GM12878 (cell line): ENCODE data around the gene HNRNPF. TPM values are rescaled to one million over a fixed set of nuclear protein-coding genes. Genes with fewer than 3 reads are reported as not detected.
A peak's percentile ranks its signal among the peaks of the same experiment; 100 is the strongest.
"Not testable (repeated sequence)": the region's sequence is repeated elsewhere in the genome, so short reads cannot be mapped to it uniquely, and the experiment has no call there.

Source experiments
- ATAC-seq: fragments of 200-7000 bp; cut with Tn5 transposase; 3 replicates; pipeline ENCODE4 v1.9.1; 2020; ENCODE audit warnings: mild to moderate bottlenecking, moderate library complexity
- BruUV-seq: library from RNA; stranded (reverse); fragments of 400-500 nt; replicated peaks from 2 replicates; lab custom pipeline; 2021; lab: Mats Ljungman, UMichigan
- CTCF ChIA-PET: fragments of 300-600 bp; sonication (Branson Sonifier 250); formaldehyde crosslinking; extraction: SDS; loops from one replicate; lab custom pipeline; 2021; ENCODE audit warnings: inconsistent platforms; lab: Yijun Ruan, JAX
- POLR2A ChIA-PET: fragments of 350-600 bp; formaldehyde crosslinking; extraction: SDS; loops from one replicate; lab custom pipeline; 2021; ENCODE audit warnings: inconsistent platforms; lab: Charles Lee
- RAD21 ChIA-PET: fragments of 300-600 bp; sonication (Branson Sonifier 250); formaldehyde crosslinking; loops from one replicate; lab custom pipeline; 2023; ENCODE audit warnings: antibody characterized with exemption; ENCODE audit not compliant: unreplicated experiment; lab: Charles Lee
- SMC1A ChIA-PET: fragments of 300-600 bp; sonication (Branson Sonifier 250); formaldehyde crosslinking; loops from one replicate; lab custom pipeline; 2023; ENCODE audit not compliant: unreplicated experiment, uncharacterized antibody; lab: Charles Lee
- DNase-seq: peaks from one replicate; pipeline ENCODE4 v3.0.0-alpha.2; 2011; ENCODE audit warnings: low read depth, low spot score
- FAIRE-seq: peaks from 3 replicates; lab custom pipeline; 2011; peaks lifted over from hg19 to GRCh38; lab: Jason Lieb, UNC
- H2AFZ ChIP-seq: 2 replicates; pipeline ENCODE4 v1.6.0; 2011; ENCODE audit warnings: low read depth, low read length, control low read depth; ENCODE audit not compliant: control insufficient read depth
- H3K27ac ChIP-seq: 2 replicates; pipeline ENCODE4 v1.5.1; 2011; ENCODE audit warnings: control low read depth; ENCODE audit not compliant: control insufficient read depth, insufficient read depth
- H3K27me3 ChIP-seq, 2 experiments: replicated peaks in 1 of 2; 2 replicates each; pipeline versions ENCODE4 v1.6.0 to v1.6.1; 2011; ENCODE audit warnings: low read length in 1 of 2; ENCODE audit not compliant: control insufficient read depth in 2 of 2, insufficient read depth in 2 of 2
- H3K36me3 ChIP-seq, 2 experiments: 2 replicates each; pipeline ENCODE4 v1.5.1; 2011; ENCODE audit warnings: low read length in 1 of 2; ENCODE audit not compliant: control insufficient read depth in 2 of 2, insufficient read depth in 2 of 2
- H3K4me1 ChIP-seq: 2 replicates; pipeline ENCODE4 v1.6.1; 2011; ENCODE audit warnings: mild to moderate bottlenecking, low read length, moderate library complexity, mixed read lengths; ENCODE audit not compliant: control insufficient read depth, insufficient read depth
- H3K4me2 ChIP-seq: 2 replicates; pipeline ENCODE4 v1.6.0; 2011; ENCODE audit warnings: control low read depth; ENCODE audit not compliant: control insufficient read depth, insufficient read depth
- H3K4me3 ChIP-seq: fragments of 200-600 bp; sonication (generic); 2 replicates; pipeline ENCODE4 v1.5.1; 2016
- H3K79me2 ChIP-seq: 2 replicates; pipeline ENCODE4 v1.6.0; 2011; ENCODE audit warnings: low read length; ENCODE audit not compliant: control insufficient read depth, insufficient read depth
- H3K9ac ChIP-seq: 2 replicates; pipeline ENCODE4 v1.8.0; 2011; ENCODE audit warnings: low read length, control low read depth, mixed read lengths; ENCODE audit not compliant: control insufficient read depth, insufficient read depth
- H3K9me3 ChIP-seq: replicated peaks from 3 replicates; pipeline ENCODE4 v1.5.1; 2011; ENCODE audit warnings: mild to moderate bottlenecking, low read length; ENCODE audit not compliant: control insufficient read depth, insufficient read depth
- H4K20me1 ChIP-seq: 2 replicates; pipeline ENCODE4 v1.6.0; 2011; ENCODE audit not compliant: control insufficient read depth, insufficient read depth
- CHD1 ChIP-seq: IDR thresholded peaks from 2 replicates; pipeline ENCODE4 v1.6.1; 2012; ENCODE audit warnings: low read depth, low read length, improper control_type of control experiment
- CHD2 ChIP-seq: IDR thresholded peaks from 2 replicates; pipeline ENCODE4 v1.6.1; 2011; ENCODE audit warnings: low read depth, low read length, improper control_type of control experiment, borderline replicate concordance
- PKNOX1 ChIP-seq: fragments of 450-650 bp; IDR thresholded peaks from 2 replicates; pipeline ENCODE4 v1.6.1; 2016; ENCODE audit warnings: mild to moderate bottlenecking
- SPI1 ChIP-seq: IDR thresholded peaks from 2 replicates; pipeline ENCODE4 v1.6.1; 2011; ENCODE audit warnings: low read depth, mild to moderate bottlenecking, low read length, moderate library complexity, borderline replicate concordance; ENCODE audit not compliant: insufficient read depth
- WGBS: methylation state at CpG from one replicate; pipeline ENCODE4 v1.1.6; 2016; ENCODE audit warnings: low lambda C conversion rate; ENCODE audit not compliant: insufficient replicate concordance, insufficient coverage; ENCODE audit errors: missing lambda C conversion rate; 5-methylcytosine and 5-hydroxymethylcytosine counted together
- in situ Hi-C: fragments of 300-500 bp; cut with MboI; formaldehyde crosslinking; loops from 9 replicates; pipeline ENCODE4 v1.14.3; 2018; ENCODE audit warnings: mixed read lengths
- intact Hi-C: fragments of 100-400 bp; cut with micrococcal nuclease; formaldehyde crosslinking; loops from one replicate; pipeline ENCODE4 v1.14.2; 2022; ENCODE audit not compliant: unreplicated experiment
- polyA plus RNA-seq, 11 experiments: library from polyadenylated mRNA; depleted of rRNA in 4 of 11; unstranded in 6 of 11; stranded (reverse) in 5 of 11; fragments of >200 nt; fragmentation: Nextera tagmentation in 4 of 11; fragmentation: Illumina TruSeq in 1 of 11; extraction: Ambion mirVana in 4 of 11; extraction: Trizol in 1 of 11; gene quantifications; 1 replicate in 1 of 11; 2 replicates in 10 of 11; pipeline versions ENCODE4 v1.2.1 to v1.2.3, GENCODE V29; 2011 to 2016; ENCODE audit warnings: inconsistent platforms in 2 of 11, missing spikeins in 2 of 11, low read depth in 1 of 11
- total RNA-seq, 4 experiments: library from RNA; depleted of rRNA in 3 of 4; stranded (reverse); fragments of >200 nt in 3 of 4; fragmentation: Illumina TruSeq in 1 of 4; extraction: Trizol in 1 of 4; gene quantifications; 2 replicates each; pipeline versions ENCODE4 v1.2.1 to v1.2.3, GENCODE V29; 2013 to 2021

HNRNPF gene
- total and polyA plus RNA-seq, 10 of the 15 experiments (the other 5 are each of a cell fraction or from before 2014, with no cell fraction given): 156 to 373 (median 293) TPM

GRCh38 chr10:43394868-43395267 is 14.1 kb downstream of the HNRNPF start:
- no peak for TF ChIP-seq PKNOX1
- H3K4me3 ChIP-seq: peak overlapping the region; percentile 94; the same call in 1 of the 2 replicates
- H3K27ac ChIP-seq: peak overlapping the region; percentile 40; the same call in 1 of the 2 replicates
- H3K4me2 ChIP-seq: peak overlapping the region; percentile 89
- SMC1A ChIA-PET: interaction anchor here (1.0 to 1.7 kb wide), 3 partner anchors 9 to 39 kb away, joined by 3 to 6 read pairs (median 5); no protein-coding TSS in a partner anchor
- POLR2A ChIA-PET: interaction anchor here (1.1 to 2.5 kb wide), 2 partner anchors 12 to 14 kb away, joined by 3 to 19 read pairs; partner anchors contain the start of gene HNRNPF
- H3K36me3 ChIP-seq: peaks cover 19 to 28% of the 10 kb centered on the region in 2 experiments
- H3K27me3 ChIP-seq: no peaks in the 10 kb centered on the region
- ATAC-seq: no peak
- 55% methylated on average over 6 of the region's 6 CpGs for WGBS
- peak overlapping the region; percentile 90 for H3K9ac ChIP-seq
- CTCF ChIA-PET: interaction anchor here (0.8 to 1.3 kb wide), 4 partner anchors 25 to 190 kb away, joined by 3 to 7 read pairs (median 3); no protein-coding TSS in a partner anchor
- H3K4me1 ChIP-seq: peaks cover 17% of the 10 kb centered on the region
- H2AFZ ChIP-seq: no peak overlapping the region
- H4K20me1 ChIP-seq: peaks cover 21% of the 10 kb centered on the region
- H3K79me2 ChIP-seq: peaks cover 93% of the 10 kb centered on the region
- in situ Hi-C loops (loop anchor here (5.0 to 25.0 kb wide), 3 partner anchors 57 to 608 kb away; partner anchors contain the start of gene BMS1), intact Hi-C loops (loop anchor here (10.0 kb wide), 1 partner anchor 760 kb away; the partner anchor contains the start of gene ZNF33B)
- RAD21 ChIA-PET: no interaction called here
- FAIRE-seq: no peak
- DNase-seq: no peak
- H3K9me3 ChIP-seq: no peaks in the 10 kb centered on the region
- BruUV-seq: no TSS peak

GRCh38 chr10:43393606-43394360 is 15.2 kb downstream of the HNRNPF start:
- H3K9ac ChIP-seq: no peak overlapping the region; the same call in 1 of the 2 replicates
- RAD21 ChIA-PET: no interaction called here
- H3K79me2 ChIP-seq: peaks cover 83% of the 10 kb centered on the region
- POLR2A ChIA-PET: interaction anchor here (1.3 kb wide), 1 partner anchor 60 kb away, joined by 4 read pairs; no protein-coding TSS in a partner anchor
- TSS peak; percentile 24 for BruUV-seq
- no peaks in the 10 kb centered on the region for H3K27me3 ChIP-seq
- peaks cover 15% of the 10 kb centered on the region for H4K20me1 ChIP-seq
- no peak for TF ChIP-seq CHD2
- TF ChIP-seq CHD1: no peak
- peak; percentile 30; the same call in 1 of the 2 replicates for TF ChIP-seq SPI1
- TF ChIP-seq, all 136 proteins: peak for 1
- ATAC-seq (no peak), FAIRE-seq (no peak), DNase-seq (no peak)
- Histone ChIP-seq H3K9me3 (no peaks in the 10 kb centered on the region), H3K4me3 (0 out of 2 replicates have a peak overlapping the region, but pooled peaks have one; percentile 94), H3K27ac (peak overlapping the region; percentile 6; the same call in 1 of the 2 replicates), H3K36me3 (peaks cover 21 to 27% of the 10 kb centered on the region in 2 experiments), H3K4me1 (peaks cover 12% of the 10 kb centered on the region), H2AFZ (no peak overlapping the region), H3K4me2 (peak overlapping the region; percentile 39; the same call in 1 of the 2 replicates)
- ChIA-PET SMC1A (interaction anchor here (1.0 to 1.7 kb wide), 3 partner anchors 8 to 59 kb away, joined by 3 to 6 read pairs (median 5); no protein-coding TSS in a partner anchor), CTCF (interaction anchor here (0.9 kb wide), 1 partner anchor 44 kb away, joined by 3 read pairs; the partner anchor contains the start of gene ZNF487)
- intact Hi-C loops: loop anchor here (10.0 kb wide), 1 partner anchor 759 kb away; the partner anchor contains the start of gene ZNF33B
- WGBS: 96% methylated on average over 3 of the region's 3 CpGs
- in situ Hi-C loops: loop anchor here (25.0 kb wide), 2 partner anchors 106 to 606 kb away; partner anchors contain the start of gene BMS1

GRCh38 chr10:43393186-43393585 is 15.8 kb downstream of the HNRNPF start:
- BruUV-seq, DNase-seq, H3K4me3 ChIP-seq, RAD21 ChIA-PET, ATAC-seq, FAIRE-seq, H3K27me3 ChIP-seq, H3K4me2 ChIP-seq, H3K27ac ChIP-seq, H3K4me1 ChIP-seq, H3K9ac ChIP-seq, H3K9me3 ChIP-seq, H2AFZ ChIP-seq: not testable (repeated sequence)
- peaks cover 81% of the 10 kb centered on the region for H3K79me2 ChIP-seq
- peaks cover 26 to 33% of the 10 kb centered on the region in 2 experiments for H3K36me3 ChIP-seq
- intact Hi-C loops: loop anchor here (10.0 kb wide), 1 partner anchor 758 kb away; the partner anchor contains the start of gene ZNF33B
- in situ Hi-C loops: loop anchor here (25.0 kb wide), 2 partner anchors 106 to 606 kb away; partner anchors contain the start of gene BMS1
- ChIA-PET SMC1A (interaction anchor here (1.0 to 1.7 kb wide), 3 partner anchors 8 to 59 kb away, joined by 3 to 6 read pairs (median 5); no protein-coding TSS in a partner anchor), POLR2A (interaction anchor here (1.3 kb wide), 1 partner anchor 61 kb away, joined by 4 read pairs; no protein-coding TSS in a partner anchor), CTCF (interaction anchor here (0.9 kb wide), 1 partner anchor 44 kb away, joined by 3 read pairs; the partner anchor contains the start of gene ZNF487)
- H4K20me1 ChIP-seq: peaks cover 20% of the 10 kb centered on the region
- 96% methylated on average over 11 of the region's 11 CpGs for WGBS
